HFFc6 (cell line): ENCODE data around the gene KIF1C. TPM values are rescaled to one million over a fixed set of nuclear protein-coding genes. Genes with fewer than 3 reads are reported as not detected.

Experiments
- DNase-seq: peaks from one replicate; pipeline ENCODE4 v3.0.0-alpha.2; 2018
- H3K27ac Mint-ChIP-seq: 2 replicates; pipeline ENCODE4 v1.8.0; 2020; ENCODE audit warnings: mild to moderate bottlenecking, mixed read lengths
- H3K27me3 Mint-ChIP-seq: 2 replicates; pipeline ENCODE4 v1.8.0; 2021; ENCODE audit warnings: mild to moderate bottlenecking, moderate library complexity, mixed read lengths; ENCODE audit not compliant: insufficient read depth
- H3K36me3 Mint-ChIP-seq: 2 replicates; pipeline ENCODE4 v1.8.0; 2021; ENCODE audit warnings: low read depth, mixed read lengths
- H3K4me1 Mint-ChIP-seq: 2 replicates; pipeline ENCODE4 v1.8.0; 2020; ENCODE audit warnings: low read depth, mixed read lengths
- H3K4me3 Mint-ChIP-seq: 2 replicates; pipeline ENCODE4 v1.8.0; 2020; ENCODE audit warnings: mild to moderate bottlenecking, moderate library complexity, mixed read lengths
- H3K9me3 Mint-ChIP-seq: 2 replicates; pipeline ENCODE4 v1.8.0; 2020; ENCODE audit warnings: mild to moderate bottlenecking, mixed read lengths
- CTCF ChIP-seq: fragments of 200-600 bp; sonication (generic); IDR thresholded peaks from 2 replicates; pipeline ENCODE4 v1.5.0; 2021; ENCODE audit warnings: antibody characterized with exemption, mild to moderate bottlenecking
- total RNA-seq, 6 experiments: library from RNA; stranded (reverse); fragmentation: NEBNext Ultra II Directional; extraction: Animal tissue kit (Norgen Biotek cat#: 25700); gene quantifications; 2 replicates in 1 of 6; 3 replicates in 5 of 6; pipeline ENCODE4 v1.2.3, GENCODE V29; 2021

KIF1C gene
- total RNA-seq, 6 experiments from 2014 or later, result 174 to 200 (median 178) TPM

DNA sequence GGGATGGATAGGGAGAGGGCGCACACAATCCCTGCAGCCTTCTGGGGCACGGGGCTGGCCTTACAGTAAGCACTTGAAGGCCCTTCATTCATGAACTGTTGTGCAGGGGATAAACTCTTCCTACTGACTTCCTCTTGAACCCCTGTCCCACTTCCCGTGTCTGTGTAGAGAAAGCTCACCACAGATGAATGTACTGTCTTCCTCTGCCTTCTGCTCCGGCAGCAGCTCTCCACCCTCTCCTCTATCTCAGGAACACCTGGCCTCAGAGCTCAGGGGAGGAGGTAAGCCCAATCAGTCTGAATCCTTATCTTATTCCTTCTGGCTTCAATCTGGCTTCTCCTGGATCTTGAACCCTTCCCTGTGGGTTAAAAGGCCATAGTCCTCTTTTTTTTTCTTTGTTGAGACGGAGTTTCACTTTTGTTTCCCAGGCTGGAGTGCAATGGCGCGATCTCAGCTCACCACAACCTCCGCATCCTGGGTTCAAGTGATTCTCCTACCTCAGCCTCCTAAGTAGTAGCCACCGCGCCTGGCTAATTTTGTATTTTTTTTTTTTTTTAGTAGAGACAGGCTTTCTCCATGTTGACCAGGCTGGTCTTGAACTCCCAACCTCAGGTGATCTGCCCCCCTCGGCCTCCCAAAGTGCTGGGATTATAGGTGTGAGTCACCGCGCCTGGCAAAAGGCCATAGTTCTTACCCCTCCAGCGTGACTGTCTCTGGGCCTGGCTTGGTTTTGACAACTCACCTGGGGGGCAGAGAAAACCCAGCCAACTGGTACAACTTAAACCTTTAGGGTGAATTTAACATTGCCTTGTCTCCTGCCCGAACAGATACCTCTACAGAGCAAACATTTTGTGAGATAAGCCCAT, 44.6 kb downstream of the KIF1C start:
- H3K27ac Mint-ChIP-seq, result no peak overlapping the region
- no peak overlapping the region for H3K4me3 Mint-ChIP-seq
- peaks cover 8% of the 10 kb centered on the region for H3K27me3 Mint-ChIP-seq
- TF ChIP-seq CTCF, result no peak
- no peaks in the 10 kb centered on the region for H3K9me3 Mint-ChIP-seq
- no peaks in the 10 kb centered on the region for H3K4me1 Mint-ChIP-seq
- H3K36me3 Mint-ChIP-seq, result no peaks in the 10 kb centered on the region
- no peak for DNase-seq

- peaks cover 8% of the 10 kb centered on the region for H3K27me3 Mint-ChIP-seq
- no peak overlapping the region for H3K27ac Mint-ChIP-seq
- no peak for TF ChIP-seq CTCF
- H3K4me3 Mint-ChIP-seq, result no peak overlapping the region
- H3K36me3 Mint-ChIP-seq, result no peaks in the 10 kb centered on the region
- no peak for DNase-seq
- H3K9me3 Mint-ChIP-seq, result no peaks in the 10 kb centered on the region
- no peaks in the 10 kb centered on the region for H3K4me1 Mint-ChIP-seq
Measured at GRCh38 chr17:5043524-5043923, 45.8 kb downstream of the KIF1C start.

- Mint-ChIP-seq H3K9me3 (no peaks in the 10 kb centered on the region), H3K27me3 (peaks cover 11% of the 10 kb centered on the region), H3K4me1 (peaks cover 4% of the 10 kb centered on the region), H3K36me3 (no peaks in the 10 kb centered on the region), H3K27ac (no peak overlapping the region), H3K4me3 (no peak overlapping the region)
- no peak for TF ChIP-seq CTCF
- no peak for DNase-seq
Measured at GRCh38 chr17:5044630-5045029, 46.9 kb downstream of the KIF1C start.

DNA sequence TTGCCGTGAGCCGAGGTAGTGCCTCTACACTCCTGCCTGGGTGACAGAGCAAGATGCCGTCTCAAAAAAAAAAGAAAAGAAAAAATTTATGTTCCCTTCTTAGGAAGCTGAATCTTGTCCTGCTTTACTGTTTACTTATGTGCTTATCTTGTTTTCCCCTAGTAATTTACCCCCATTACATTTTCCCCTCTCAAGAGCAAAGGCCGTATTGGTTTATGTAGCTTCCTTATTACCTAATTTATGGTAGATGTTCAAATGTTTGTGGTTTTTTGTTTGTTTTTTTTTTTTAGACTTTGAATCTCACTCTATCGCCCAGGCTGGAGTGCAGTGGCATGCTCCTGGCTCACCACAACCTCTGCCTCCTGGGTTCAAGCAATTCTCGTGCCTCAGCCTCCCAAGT, 47.7 kb downstream of the KIF1C start:
- no peak for TF ChIP-seq CTCF
- no peak overlapping the region for H3K4me3 Mint-ChIP-seq
- no peak overlapping the region for H3K27ac Mint-ChIP-seq
- no peak for DNase-seq
- H3K4me1 Mint-ChIP-seq, result peaks cover 7% of the 10 kb centered on the region
- peaks cover 10% of the 10 kb centered on the region for H3K27me3 Mint-ChIP-seq
- no peaks in the 10 kb centered on the region for H3K9me3 Mint-ChIP-seq
- H3K36me3 Mint-ChIP-seq, result no peaks in the 10 kb centered on the region

- Mint-ChIP-seq H3K27me3 (peaks cover 10% of the 10 kb centered on the region), H3K36me3 (no peaks in the 10 kb centered on the region), H3K4me1 (peaks cover 7% of the 10 kb centered on the region), H3K9me3 (no peaks in the 10 kb centered on the region), H3K4me3 (no peak overlapping the region), H3K27ac (no peak overlapping the region)
- TF ChIP-seq CTCF, result no peak
- DNase-seq, result no peak
Measured at GRCh38 chr17:5047446-5047845, 49.7 kb downstream of the KIF1C start.
